Nephron (organoid): ENCODE data around the gene C2CD2.

Experiments used
- H3K27ac Mint-ChIP-seq, 3 experiments: 2 replicates each; pipeline ENCODE4 v1.8.0; 2020; ENCODE audit warnings: mixed read lengths in 3 of 3, mild to moderate bottlenecking in 2 of 3, moderate library complexity in 1 of 3
- H3K27me3 Mint-ChIP-seq: 2 replicates; pipeline ENCODE4 v1.8.0; 2021; ENCODE audit warnings: low read depth, mild to moderate bottlenecking, moderate library complexity, mixed read lengths
- H3K36me3 Mint-ChIP-seq: 2 replicates; pipeline ENCODE4 v1.8.0; 2020; ENCODE audit warnings: low read depth, mixed read lengths
- H3K4me1 Mint-ChIP-seq: 2 replicates; pipeline ENCODE4 v1.8.0; 2020; ENCODE audit warnings: mixed read lengths
- H3K4me3 Mint-ChIP-seq, 3 experiments: 2 replicates each; pipeline ENCODE4 v1.8.0; 2020; ENCODE audit warnings: mild to moderate bottlenecking in 3 of 3, mixed read lengths in 3 of 3, moderate library complexity in 2 of 3
- H3K9me3 Mint-ChIP-seq: 2 replicates; pipeline ENCODE4 v1.8.0; 2020; ENCODE audit warnings: mixed read lengths
- TF ChIP-seq, protein P1 (sequence below), 3 experiments: fragments of 200-600 bp; sonication (generic); IDR thresholded peaks; one replicate each; pipeline ENCODE4 v1.5.0; 2021; ENCODE audit warnings: antibody characterized with exemption in 3 of 3; ENCODE audit not compliant: unreplicated experiment in 3 of 3

C2CD2 gene

DNA sequence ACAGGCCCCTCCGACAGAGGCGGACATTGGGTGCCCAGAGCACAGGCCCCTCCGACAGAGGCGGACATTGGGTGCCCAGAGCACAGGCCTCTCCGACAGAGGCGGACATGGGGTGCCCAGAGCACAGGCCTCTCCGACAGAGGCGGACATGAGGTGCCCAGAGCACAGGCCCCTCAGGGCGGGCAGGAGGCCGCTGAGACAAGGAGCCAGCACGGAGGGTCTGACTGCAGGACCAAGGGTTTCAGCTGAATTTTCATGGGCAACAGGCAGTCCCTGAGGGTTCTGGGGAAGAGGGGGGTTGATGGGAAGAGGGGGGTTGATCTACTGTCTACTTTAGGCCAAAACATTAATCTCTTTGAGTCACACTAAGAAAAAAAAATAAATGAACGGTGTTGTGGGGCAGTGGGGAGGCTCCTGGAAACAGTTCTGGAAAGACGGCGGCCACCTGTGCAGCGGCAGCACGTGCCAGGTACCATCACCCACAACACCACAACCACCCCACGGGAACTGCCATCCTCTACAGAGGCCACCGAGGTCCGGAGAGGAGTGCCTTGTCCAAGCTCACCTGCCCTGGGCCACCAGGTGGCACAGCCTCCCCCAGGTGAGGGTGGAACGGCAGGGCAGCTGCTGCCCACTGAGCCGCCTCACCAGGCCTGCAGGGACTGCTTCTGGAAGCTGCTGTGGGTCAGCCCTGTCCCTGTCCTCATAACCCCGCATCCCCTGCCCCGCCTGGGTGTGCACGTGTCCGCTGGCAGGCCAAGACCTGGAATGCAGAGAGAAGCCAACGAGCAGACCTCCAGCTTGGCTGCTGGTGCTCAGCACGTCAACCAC, 95.1 kb downstream of the C2CD2 start:
- H3K9me3 Mint-ChIP-seq, result no peaks in the 10 kb centered on the region
- H3K27me3 Mint-ChIP-seq, result no peaks in the 10 kb centered on the region
- no peak overlapping the region for H3K27ac Mint-ChIP-seq
- TF ChIP-seq, protein P1, sequence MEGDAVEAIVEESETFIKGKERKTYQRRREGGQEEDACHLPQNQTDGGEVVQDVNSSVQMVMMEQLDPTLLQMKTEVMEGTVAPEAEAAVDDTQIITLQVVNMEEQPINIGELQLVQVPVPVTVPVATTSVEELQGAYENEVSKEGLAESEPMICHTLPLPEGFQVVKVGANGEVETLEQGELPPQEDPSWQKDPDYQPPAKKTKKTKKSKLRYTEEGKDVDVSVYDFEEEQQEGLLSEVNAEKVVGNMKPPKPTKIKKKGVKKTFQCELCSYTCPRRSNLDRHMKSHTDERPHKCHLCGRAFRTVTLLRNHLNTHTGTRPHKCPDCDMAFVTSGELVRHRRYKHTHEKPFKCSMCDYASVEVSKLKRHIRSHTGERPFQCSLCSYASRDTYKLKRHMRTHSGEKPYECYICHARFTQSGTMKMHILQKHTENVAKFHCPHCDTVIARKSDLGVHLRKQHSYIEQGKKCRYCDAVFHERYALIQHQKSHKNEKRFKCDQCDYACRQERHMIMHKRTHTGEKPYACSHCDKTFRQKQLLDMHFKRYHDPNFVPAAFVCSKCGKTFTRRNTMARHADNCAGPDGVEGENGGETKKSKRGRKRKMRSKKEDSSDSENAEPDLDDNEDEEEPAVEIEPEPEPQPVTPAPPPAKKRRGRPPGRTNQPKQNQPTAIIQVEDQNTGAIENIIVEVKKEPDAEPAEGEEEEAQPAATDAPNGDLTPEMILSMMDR (IDR thresholded peaks at IDR 0.05; ENCODE audit: unreplicated experiment in 3 of 3), result no peak
- H3K4me3 Mint-ChIP-seq, result no peak overlapping the region
- peaks cover 5% of the 10 kb centered on the region for H3K4me1 Mint-ChIP-seq
- peaks cover 23% of the 10 kb centered on the region for H3K36me3 Mint-ChIP-seq

DNA sequence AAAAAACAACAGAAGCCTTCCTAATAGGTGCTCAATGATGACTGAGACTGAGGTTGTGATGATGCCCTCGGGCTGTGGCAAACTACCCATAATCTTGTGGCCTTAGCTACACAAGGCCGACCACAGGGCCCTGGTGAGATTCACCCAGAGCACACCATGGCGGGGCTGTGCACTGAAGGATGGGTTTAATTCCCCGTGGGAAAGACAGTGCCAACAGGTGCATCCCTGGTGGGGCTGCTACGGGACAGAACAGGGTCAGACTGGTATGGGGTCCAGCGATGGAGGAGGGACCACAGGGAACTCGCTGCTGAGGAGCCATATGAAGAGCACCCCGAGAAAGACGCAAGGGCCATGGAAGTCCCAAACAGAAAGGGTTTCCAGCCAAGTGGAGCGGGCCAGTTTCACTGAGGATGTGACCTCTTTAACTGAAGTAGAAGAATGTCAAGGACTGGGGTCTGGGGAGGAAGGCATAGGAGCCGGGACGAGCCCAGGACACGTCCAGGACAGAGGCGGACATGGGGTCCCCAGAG, 96.0 kb downstream of the C2CD2 start:
- H3K27me3 Mint-ChIP-seq, result no peaks in the 10 kb centered on the region
- no peak overlapping the region for H3K27ac Mint-ChIP-seq
- TF ChIP-seq, protein P1 (IDR thresholded peaks at IDR 0.05; ENCODE audit: unreplicated experiment in 3 of 3), result no peak
- H3K36me3 Mint-ChIP-seq, result peaks cover 31% of the 10 kb centered on the region
- H3K9me3 Mint-ChIP-seq, result no peaks in the 10 kb centered on the region
- H3K4me1 Mint-ChIP-seq, result no peaks in the 10 kb centered on the region
- no peak overlapping the region for H3K4me3 Mint-ChIP-seq

DNA sequence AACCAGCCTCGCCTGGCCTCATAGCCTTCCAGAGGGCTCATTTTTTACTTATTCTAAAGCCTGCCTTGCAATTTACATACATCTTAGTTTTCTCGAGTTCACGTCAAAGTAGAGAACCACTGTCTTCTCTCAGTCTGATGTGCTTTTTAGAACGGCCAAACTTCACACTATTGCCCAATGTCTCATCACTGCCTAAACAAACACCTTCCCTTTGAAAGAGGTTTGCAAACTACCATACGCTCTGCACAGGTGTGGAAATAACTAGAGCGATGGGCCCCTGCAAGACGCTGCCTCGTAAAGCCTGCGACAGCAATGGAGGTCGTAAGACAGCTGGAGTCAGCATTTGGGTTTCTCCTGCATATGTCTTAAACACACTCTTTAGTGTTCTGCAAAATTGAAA, 97.2 kb downstream of the C2CD2 start:
- Mint-ChIP-seq H3K9me3 (no peaks in the 10 kb centered on the region), H3K27ac (no peak overlapping the region), H3K4me1 (no peaks in the 10 kb centered on the region), H3K4me3 (no peak overlapping the region), H3K36me3 (peaks cover 34% of the 10 kb centered on the region), H3K27me3 (no peaks in the 10 kb centered on the region)
- TF ChIP-seq, protein P1 (IDR thresholded peaks at IDR 0.05; ENCODE audit: unreplicated experiment in 3 of 3), result no peak

DNA sequence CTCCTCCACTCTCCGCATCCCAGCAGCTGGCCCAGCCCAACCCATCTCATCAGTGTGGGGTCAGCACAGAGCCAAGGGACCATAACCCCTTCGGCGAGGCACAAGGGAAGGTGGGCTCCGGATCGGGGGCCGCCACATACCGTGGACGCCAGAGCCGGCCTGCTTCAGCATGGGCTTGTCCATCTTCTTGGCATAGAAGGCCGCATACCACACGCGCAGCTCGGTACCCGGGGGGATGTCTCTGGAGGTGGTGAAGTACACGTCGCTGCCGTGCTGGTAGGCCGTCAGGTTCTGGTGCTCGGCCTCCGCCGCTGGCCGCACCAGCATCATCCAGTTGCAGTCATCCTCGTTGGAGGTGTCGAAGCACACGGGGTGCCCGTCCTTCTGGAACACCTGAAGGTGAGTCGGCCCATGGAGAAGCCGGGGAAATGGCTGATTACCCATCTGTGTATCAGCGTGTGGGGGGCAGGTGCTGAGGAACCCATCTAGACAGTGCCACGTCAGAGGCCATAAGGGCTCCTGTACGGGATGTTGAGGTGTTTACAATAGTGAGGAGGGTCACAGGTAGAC, 99.3 kb downstream of the C2CD2 start:
- no peaks in the 10 kb centered on the region for H3K27me3 Mint-ChIP-seq
- H3K36me3 Mint-ChIP-seq, result peaks cover 43% of the 10 kb centered on the region
- H3K4me3 Mint-ChIP-seq, result no peak overlapping the region
- no peaks in the 10 kb centered on the region for H3K9me3 Mint-ChIP-seq
- TF ChIP-seq, protein P1 (IDR thresholded peaks at IDR 0.05; ENCODE audit: unreplicated experiment in 3 of 3), result no peak
- H3K27ac Mint-ChIP-seq, result no peak overlapping the region
- no peaks in the 10 kb centered on the region for H3K4me1 Mint-ChIP-seq

DNA sequence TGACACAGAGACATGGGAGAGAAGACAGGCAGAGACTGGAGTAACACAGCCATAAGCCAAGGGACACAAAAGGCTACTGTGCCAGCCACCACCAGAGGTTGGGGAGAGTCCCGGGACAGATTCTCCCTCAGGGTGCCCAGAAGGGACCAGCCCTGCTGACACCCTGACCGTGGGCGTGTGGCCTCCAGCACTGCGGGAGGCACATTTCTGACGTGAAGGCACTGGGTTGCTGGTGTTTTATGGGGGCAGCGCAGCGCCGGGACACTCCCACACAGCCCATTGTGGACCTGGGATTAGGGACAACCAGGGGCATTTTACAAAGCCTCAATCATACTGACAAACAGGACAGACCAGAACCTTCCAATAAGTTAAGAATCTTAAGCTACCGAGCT, 100.9 kb downstream of the C2CD2 start:
- Mint-ChIP-seq H3K27me3 (no peaks in the 10 kb centered on the region), H3K4me1 (no peaks in the 10 kb centered on the region), H3K4me3 (no peak overlapping the region), H3K9me3 (no peaks in the 10 kb centered on the region), H3K27ac (no peak overlapping the region), H3K36me3 (peaks cover 47% of the 10 kb centered on the region)
- TF ChIP-seq, protein P1 (IDR thresholded peaks at IDR 0.05; ENCODE audit: unreplicated experiment in 3 of 3), result no peak
